HG03342 (cell line): ENCODE measurements around the gene ECT2L.
A peak's percentile ranks its signal among the peaks of the same experiment; 100 is the strongest.

Experiments
- ATAC-seq: cut with Tn5 transposase; IDR thresholded peaks from one replicate; pipeline ENCODE4 v1.9.1; 2021; ENCODE audit warnings: mild to moderate bottlenecking, moderate library complexity; ENCODE audit not compliant: unreplicated experiment

ECT2L gene

GRCh38 chr6:138857775-138858174 is 61.9 kb downstream of the ECT2L start:
- no peak for ATAC-seq

- ATAC-seq = no peak
Observed at GRCh38 chr6:138862456-138862855, 66.6 kb downstream of the ECT2L start.

- ATAC-seq = no peak
Observed at GRCh38 chr6:138863321-138863720, 67.4 kb downstream of the ECT2L start.

GRCh38 chr6:138864343-138864890 is 68.5 kb downstream of the ECT2L start:
- ATAC-seq = no peak

- no peak for ATAC-seq
Observed at GRCh38 chr6:138865480-138866109, 69.7 kb downstream of the ECT2L start.

- ATAC-seq = no peak
Observed at GRCh38 chr6:138868181-138868580, 72.3 kb downstream of the ECT2L start.

- no peak for ATAC-seq
Observed at GRCh38 chr6:138869398-138869797, 73.5 kb downstream of the ECT2L start.

- ATAC-seq = no peak
Observed at GRCh38 chr6:138873191-138873590, 77.3 kb downstream of the ECT2L start.

- ATAC-seq = peak; percentile 70
Observed at GRCh38 chr6:138882369-138883017, 86.6 kb downstream of the ECT2L start.

GRCh38 chr6:138885156-138885819 is 89.4 kb downstream of the ECT2L start:
- no peak for ATAC-seq

- no peak for ATAC-seq
Observed at GRCh38 chr6:138891255-138891986, 95.5 kb downstream of the ECT2L start.

- ATAC-seq = no peak
Observed at GRCh38 chr6:138896104-138896756, 100.3 kb downstream of the ECT2L start.

- ATAC-seq = no peak
Observed at GRCh38 chr6:138897031-138897430, 101.1 kb downstream of the ECT2L start.

- no peak for ATAC-seq
Observed at GRCh38 chr6:138907167-138907566, 111.3 kb downstream of the ECT2L start.

GRCh38 chr6:138909511-138909910 is 113.6 kb downstream of the ECT2L start:
- ATAC-seq = no peak

GRCh38 chr6:138909975-138910374 is 114.1 kb downstream of the ECT2L start:
- ATAC-seq = no peak

GRCh38 chr6:138912308-138912707 is 116.4 kb downstream of the ECT2L start:
- no peak for ATAC-seq

- no peak for ATAC-seq
Observed at GRCh38 chr6:138914701-138915100, 118.8 kb downstream of the ECT2L start.

GRCh38 chr6:138920906-138921305 is 125.0 kb downstream of the ECT2L start:
- ATAC-seq = no peak

GRCh38 chr6:138923561-138923960 is 127.7 kb downstream of the ECT2L start:
- no peak for ATAC-seq

GRCh38 chr6:138925806-138926205 is 129.9 kb downstream of the ECT2L start:
- ATAC-seq = no peak
